AG08395 (cell line): ENCODE results near the gene HS6ST2.

Source experiments
- DNase-seq: peaks from one replicate; pipeline ENCODE4 v3.0.0; 2012; ENCODE audit warnings: mixed read lengths, low spot score

HS6ST2 gene

DNA sequence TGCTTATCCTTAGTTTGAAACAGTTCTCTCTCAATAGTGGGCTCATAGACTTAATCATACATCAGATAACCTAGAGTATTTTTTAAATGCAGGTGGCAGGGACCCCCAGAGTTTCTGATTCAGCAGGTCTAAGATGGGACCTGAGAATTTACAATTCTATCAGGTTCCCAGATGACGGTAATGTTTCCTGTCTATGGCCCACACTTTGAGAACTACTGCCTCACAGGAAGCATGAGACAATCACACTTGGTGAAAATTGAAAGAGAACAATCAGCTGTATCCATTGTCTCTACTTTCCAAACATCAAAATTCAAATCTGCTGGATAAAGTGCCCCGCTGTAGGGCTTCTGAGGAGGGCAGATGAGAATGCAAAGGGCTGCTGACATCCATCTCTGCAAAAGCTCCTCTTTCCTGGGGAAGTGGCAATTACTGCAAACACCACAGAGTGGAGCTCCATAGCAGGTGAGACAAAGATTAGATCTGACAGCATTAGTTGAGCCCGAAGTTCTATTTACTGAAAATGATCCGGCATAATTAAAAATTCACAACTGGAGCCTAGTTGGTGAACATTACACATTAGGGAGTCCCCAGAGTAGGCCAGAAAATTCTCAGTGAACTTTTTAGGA is 281.8 kb downstream of the HS6ST2 start:
- no peak for DNase-seq

DNA sequence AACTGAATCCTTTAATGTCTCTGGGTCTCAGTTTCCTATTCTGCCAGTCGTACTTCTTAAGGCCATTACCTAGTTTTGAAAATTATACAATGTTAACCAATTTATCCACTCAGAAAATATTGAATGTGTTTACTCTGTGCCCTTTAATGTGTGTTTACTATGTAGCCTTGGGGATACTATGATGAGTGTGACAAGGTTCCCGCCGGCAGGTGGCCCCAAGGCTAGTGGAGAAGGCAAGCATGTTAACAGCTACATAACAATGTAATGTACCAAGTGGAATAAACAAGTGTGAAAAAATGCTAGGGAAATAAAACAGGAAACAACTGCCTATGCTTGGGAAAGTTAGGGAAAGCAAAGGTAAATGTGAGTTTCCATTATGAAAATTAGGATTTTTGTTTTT is 282.3 kb downstream of the HS6ST2 start:
- no peak for DNase-seq

DNA sequence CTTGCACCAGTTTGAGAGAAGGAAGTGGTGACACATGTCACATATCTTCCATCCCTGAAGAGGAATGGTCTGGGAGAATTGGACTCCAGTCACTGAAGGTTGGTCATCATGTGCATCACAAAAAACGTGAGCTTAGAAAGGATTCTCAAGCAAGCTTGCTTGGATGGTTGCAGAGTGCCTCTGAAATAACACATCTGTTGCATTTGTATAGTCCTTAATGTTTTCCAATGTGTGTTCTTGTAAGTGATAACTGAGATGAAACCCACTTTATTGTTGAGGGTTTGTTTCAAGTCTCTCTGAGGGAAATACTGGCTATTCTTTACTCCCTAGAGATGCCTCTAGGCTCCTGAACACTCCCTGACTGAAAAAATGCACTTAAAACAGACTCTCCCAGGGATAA is 285.1 kb downstream of the HS6ST2 start:
- DNase-seq: no peak

DNA sequence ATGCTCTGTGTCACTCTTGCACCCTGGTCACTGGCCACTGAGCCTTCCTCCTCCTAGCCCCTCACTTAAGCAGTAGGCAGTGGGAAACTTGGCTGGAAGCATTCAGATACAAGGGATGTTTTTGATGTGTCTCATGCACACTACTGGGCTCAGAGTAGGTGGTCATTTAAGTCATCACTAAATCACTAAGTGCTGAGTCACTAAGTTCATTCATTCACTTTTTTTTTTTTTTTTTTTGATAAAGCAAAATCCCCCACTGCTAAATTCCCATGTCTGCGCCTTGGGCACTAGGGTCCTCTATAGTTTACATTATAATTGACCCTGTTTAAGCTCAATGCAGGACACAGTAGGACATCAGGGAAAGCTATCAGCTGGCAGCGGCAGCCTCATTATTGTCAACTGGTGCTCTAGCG is 287.2 kb downstream of the HS6ST2 start:
- no peak for DNase-seq

DNA sequence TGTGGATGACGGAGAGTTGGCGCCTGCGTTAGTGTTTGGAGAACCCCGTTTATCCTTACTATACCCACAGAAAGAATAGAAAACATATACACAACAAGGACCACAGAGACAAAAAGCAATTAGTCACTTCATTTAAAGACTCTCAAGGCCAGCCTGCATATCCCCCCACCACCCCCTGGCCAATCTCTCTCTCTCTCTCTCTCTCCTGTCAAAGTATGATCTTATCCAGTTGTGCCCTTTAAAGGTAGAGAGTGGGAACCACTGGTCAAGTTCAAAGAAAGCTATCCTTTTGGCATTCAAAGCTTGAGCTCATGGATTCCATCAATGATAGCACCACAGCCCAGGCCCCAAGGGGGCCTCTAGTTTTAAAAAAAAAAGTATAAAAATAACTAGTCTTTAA is 289.3 kb downstream of the HS6ST2 start:
- no peak for DNase-seq

DNA sequence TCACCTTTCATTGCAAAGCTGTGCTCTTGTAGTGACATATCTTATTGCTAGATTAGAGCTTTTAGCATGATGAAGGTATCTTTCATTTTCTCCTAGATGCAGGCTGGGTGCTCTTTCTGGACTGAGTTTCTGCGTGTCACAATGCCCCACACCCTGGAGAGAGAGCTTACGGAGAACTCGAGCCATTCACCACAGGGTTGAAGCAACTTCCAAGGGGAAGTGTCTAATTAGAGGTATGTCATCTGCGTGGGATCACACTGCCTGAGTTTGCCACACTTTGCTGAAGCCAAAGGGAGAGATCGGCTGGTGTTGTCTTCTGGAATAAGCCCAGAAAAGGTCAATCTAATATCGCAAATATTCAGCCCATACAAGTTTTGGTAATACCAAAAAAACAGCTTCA is 290.3 kb downstream of the HS6ST2 start:
- DNase-seq: no peak

DNA sequence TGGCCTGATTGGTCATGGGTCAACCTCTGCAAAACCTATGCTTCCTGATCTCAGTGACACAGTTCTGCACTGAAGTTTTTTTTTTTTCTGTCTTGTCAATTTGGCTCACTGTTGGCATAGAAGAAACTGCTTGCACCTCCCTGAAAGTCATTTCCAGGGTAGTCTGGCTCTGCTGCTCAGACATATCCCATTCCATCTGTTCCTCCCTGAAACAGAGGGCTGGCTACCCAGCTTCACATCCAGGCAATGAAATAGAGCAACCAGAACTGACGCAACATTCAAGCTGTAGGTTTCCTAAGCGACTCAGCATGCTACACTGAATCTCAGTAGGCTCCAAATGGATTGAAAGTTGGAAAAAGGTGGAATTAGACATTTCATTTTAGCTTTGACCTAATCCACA is 292.8 kb downstream of the HS6ST2 start:
- no peak for DNase-seq

DNA sequence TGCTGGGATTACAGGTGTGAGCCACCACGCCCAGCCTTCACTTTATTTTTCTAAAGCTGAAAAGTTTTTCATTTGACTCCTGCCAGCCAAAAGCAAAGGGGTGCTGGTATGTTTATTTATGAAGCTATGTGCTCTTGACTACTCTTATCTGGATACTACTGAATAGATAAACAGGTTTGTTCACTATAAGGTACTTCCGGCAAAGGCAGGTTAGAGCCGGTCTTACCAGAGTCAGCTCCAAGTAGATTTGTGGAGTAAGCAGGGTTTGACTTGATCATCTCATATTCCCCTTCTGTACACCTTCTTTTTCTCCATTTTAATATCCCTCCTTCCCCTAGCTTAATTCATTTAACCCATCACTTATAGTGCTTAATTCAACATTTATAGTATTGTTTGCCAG is 294.2 kb downstream of the HS6ST2 start:
- DNase-seq: no peak

DNA sequence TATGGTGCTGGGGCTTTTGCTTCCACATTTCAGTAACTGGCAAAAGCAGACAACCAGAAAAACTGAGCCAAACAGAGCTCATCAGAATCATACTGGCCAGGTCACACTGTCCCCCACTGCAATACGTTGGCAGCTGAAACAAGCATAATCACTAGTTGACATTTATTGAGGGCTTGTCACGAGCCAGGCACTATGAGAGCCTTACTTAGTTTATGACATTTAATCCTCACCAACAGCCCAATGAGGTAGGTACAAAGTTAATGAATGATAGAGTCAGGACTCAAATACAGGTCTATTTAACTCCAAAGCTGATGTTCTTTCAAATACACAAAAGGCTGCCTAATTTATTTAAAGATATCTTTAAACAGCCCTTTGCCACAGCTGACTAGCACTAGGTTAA is 295.6 kb downstream of the HS6ST2 start:
- DNase-seq: no peak

DNA sequence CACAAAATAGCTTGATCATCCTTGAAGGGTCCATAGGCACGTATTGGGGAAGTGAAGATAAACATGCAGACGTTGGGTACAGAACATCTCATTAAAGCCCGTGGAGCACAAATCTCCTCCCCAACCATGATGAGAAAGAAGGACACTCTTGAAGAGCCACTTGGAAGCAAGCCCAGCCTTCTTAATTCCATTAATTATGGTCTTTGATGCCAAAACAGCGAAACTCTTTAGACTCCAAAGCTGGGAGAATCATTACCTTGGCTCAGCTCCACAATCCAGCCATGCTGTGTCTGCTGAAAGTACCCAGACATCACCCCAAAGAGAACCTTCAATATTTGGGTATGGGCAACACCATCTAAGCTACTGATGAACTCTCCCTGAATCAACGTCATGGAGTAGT is 300.6 kb downstream of the HS6ST2 start:
- no peak for DNase-seq

DNA sequence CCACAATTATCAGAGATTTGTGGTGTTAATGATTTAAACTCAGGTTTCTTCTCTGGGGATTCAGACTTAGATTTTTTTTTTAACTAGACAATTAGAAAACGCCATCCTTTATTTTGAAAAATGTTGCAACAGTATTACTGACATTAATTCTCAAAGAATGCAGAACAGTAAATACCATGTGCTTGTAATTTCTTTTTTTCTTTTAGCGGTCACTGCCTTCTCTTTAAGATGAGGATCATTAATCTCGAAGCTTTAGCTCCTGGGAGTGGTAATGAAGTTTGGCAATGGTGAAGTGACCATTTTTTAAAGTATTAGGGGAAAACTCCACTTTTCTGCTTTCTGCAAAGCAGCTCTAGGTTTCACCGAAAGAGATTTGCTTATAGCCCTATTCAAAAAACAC is 305.6 kb downstream of the HS6ST2 start:
- DNase-seq: no peak

DNA sequence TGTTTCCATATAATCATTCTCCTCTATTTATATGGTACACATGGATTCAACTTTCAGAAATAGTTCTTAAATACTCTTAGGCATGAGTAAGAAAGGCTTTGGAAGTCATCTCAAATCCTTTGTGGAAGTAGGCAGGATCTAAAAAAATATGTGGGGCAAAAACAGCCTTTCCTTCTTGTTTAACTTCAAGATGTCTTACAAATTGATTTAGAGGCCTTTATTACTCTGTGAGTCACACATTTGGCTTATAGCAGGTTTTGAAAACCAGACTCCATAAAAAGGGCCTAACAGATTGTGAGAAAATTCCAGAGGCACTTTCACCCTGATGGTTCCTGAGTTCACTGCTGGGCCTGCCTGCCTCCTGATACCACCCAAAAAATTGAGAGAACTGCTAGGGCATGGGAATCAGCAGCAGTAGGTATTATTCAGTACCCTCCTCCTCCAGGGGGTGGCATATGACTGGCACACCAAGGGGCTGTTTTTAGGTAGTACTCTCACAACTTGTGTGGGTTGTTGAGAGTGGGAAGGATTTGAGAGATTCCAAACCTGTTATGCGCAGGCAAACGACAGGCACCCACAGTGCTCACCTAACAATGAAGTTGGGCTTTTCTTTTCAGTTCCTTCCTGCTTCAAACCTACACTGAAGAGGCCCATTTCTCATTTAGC is 306.9 kb downstream of the HS6ST2 start:
- peak; percentile 34 for DNase-seq

DNA sequence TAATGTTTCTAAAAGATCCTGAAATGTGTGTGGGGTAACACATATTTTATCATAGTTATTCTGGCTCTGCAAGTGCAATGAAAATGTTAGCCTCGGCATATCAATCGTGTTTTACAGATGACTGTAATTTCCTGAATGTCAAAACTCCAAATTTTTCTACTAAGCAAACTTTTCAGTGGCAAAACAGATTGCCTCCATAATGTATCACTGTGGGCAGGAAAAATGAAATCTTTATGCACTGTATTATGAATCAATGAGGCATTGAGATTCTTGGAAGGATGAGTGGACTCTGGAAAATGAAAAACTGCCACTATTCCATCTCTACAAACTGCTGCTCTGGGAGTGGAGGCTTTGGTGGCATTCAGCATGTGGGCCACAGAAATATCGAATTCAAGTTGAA is 309.5 kb downstream of the HS6ST2 start:
- DNase-seq: peak; percentile 40

DNA sequence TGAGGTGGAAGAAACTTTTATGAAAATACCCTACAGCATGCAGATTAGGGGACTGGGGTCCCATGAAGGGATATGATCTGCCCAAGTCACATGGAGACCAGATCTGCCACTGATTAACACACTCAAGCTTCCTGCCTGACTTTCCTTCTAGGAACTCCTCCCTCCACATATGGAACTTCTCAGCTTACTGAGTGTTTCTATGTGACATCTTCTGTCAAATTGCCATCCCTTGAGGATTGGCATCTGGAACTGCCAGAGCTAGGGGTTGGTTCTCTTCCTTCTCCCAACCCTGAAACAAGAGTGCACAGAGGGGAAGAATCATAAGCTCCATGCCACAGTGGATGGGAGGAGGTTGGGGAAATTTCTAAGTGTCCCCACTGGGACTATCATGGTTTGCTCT is 319.0 kb downstream of the HS6ST2 start:
- DNase-seq: no peak

DNA sequence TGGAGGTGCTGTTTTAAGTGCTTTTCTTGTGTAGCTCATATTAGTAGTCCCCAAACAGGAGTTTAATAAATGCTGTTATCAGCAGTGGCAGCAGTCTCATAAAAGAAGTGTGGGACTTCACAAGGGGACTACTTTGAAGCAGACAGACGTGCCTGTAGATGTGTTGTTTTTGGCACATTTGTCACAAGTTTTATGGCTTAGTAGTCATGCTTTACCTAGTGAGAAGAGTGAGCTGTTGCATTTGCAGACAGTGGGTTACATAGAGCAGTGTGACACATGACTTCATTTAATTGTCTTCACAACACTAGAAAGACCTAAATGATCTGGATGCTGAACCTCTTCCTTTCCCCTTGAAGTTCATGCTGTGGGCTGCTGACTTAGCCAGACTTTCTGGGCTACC is 320.1 kb downstream of the HS6ST2 start:
- DNase-seq: no peak

DNA sequence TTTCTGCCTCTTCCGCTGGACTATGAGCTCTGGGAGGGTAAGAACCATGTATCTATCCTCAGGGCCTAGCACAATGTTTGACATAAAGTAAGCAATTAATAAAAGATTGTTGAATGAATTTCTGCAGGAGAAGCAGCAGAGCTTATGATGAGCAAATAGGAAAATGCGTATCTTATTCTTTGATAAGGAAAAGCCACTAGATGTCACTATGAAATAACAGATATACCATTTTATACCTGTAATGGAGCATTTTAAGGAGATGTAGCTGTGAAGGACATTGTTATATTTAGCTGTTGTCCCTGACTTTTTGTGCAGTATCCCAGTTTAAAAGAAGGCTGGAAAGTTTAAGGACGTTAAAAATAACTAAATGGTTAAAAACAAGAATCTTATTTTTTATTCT is 322.3 kb downstream of the HS6ST2 start:
- DNase-seq: no peak

DNA sequence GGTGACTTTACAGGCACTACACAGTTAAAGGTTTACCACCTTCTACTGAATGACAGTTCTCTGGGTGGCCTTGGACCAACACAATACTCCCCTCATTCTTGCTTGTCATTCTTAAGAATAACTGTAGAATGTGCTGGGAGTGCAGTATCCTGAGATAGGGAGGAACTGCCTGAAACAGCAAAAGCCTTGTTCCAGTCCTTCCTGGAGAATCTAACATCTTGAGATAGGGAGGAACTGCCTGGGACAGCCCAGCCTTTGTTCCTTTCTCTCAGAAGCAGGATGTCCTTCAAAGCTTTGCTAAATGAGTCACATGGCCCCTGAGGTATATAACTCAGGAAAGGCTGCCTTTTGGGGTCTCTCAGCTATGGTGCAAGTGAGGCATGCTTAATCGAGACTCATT is 323.9 kb downstream of the HS6ST2 start:
- no peak for DNase-seq

DNA sequence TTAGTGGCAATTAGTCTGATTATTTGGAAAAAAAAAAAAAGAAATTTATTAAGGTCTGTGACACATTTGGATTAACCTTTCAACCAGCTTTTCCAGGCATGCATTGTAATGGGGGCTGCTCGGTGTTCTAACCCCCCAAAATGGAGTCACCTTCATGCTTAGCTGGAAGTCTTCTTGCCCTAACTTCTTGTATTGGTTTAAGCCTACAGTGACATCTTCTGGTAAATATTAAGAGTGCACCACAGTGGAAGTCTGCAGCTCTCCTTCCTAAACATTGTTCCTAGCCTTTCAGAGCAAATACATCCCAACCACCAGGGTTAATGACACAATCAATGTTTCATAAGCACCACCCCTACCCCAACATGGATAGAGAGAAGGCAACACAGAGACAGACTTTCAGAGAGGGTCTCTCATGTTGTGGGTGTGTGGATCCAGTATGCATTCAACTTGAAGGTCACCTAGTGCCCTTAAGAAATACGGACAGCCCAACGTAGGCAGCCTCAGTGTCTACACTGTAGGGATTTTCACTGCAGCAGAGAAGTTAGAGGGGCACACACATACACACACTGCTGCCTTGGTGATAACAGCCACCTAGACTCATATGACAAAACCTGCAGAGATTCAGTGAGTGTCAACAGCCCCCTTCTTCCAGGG is 326.7 kb downstream of the HS6ST2 start:
- peak; percentile 57 for DNase-seq

DNA sequence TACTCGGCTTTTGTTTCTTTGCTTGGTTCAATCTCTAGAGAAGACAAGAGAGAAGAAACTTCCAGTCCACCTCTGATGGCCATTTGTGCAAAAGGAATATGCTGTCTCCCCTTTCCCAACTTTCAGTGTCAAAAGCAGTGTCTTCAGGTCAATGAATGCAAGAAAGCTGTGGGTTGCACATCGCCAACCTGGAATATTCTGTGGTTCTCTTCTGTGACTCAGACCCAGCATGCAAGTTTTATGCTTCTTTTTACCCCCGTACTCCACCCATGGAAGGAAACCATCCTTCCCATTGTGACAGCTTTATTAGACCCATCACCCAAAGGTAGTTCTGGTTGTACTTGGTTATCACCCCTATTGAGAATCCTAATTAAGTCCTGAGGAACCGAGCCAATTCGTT is 334.0 kb downstream of the HS6ST2 start:
- no peak for DNase-seq

DNA sequence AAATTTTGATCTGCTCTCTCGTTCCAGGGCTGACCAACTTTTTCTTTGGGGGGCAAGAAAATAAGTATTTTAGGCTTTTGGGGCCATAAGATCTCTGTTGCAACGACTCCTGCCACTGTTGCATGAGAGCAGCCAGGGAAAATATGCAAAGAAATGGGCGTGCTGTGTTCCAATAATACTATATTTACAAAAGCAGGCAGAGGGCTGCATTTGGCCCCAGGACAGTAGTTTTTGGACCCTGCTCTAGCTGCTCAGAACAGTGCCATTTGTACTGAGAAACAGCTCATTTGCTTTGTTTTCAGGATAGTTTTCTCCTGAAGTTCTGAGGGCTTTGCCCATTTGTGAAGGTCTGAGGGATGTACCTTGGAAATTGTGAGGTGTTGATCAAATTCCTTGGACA is 334.5 kb downstream of the HS6ST2 start:
- no peak for DNase-seq

DNA sequence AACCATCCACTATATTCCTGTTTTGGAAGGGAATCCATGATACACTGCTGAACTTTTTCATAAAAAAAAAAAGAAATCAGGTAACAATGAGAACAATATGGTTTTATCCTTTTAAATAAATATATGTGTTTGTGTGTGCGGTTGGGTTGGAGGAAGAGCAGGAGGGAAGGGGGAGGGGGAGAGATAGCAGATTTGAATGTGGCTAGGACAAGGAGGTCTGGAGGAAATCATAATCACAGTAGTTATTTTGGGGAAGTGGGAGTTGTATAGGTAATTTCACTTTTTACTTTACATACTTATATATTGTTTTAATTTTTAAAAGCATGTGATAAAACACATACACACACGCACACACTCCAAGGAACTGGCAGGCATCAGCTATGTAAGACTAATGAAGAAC is 335.1 kb downstream of the HS6ST2 start:
- no peak for DNase-seq

DNA sequence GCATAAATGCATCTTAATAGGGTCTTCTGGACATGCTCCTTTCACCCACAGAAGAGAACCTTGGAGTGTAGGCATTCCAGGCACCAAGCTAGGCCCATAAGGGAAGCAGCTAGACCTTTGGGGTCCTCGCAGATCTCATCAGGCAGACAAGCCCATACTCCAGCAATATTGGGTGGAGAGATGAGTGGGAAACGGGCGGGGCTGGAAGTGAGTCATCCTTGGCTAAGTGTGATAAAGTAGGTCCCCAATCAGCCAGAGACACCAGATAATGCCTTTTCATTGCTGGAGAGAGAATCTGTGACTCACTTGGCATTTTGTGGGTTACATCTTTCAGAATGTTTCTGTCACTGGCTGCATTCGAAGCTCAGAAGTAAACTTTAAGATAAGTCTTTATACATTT is 336.3 kb downstream of the HS6ST2 start:
- DNase-seq: peak; percentile 41

DNA sequence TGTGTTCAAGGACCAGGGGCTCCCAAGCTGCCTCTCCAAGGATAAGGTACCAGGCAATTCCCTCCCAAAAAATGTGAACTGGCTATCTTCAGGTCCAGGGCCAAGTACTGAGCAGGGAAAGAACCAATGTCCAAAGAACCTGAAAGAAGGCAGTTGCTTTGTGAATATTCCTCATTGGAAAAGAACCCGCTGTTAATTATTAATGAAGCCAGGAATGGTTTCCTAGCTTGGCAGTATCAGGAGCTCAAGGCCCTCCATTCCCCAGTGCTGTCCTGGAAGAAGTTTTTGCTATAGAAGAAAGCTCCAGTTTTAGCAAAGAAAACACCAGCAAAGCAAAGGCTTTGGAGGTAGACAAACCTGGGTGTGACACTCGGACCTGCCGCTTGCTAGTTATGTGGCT is 339.6 kb downstream of the HS6ST2 start:
- DNase-seq: no peak
